Small intestine (tissue), 7 donors: ENCODE results near the gene SMIM43. TPM values are rescaled to one million over a fixed set of nuclear protein-coding genes. Genes with fewer than 3 reads are reported as not detected.

Source experiments
- DNase-seq, 2 donors: peaks; one replicate each; pipeline versions ENCODE4 v3.0.0 to v3.0.0-alpha.2; 2013
- FAIRE-seq: peaks from 2 replicates; lab custom pipeline; 2012; peaks lifted over from hg19 to GRCh38; lab: Jason Lieb, UNC
- H3K27ac ChIP-seq, 3 donors: one replicate each; pipeline ENCODE4 v1.5.1; 2013; ENCODE audit warnings: low read length in 2 of 3, mild to moderate bottlenecking in 2 of 3, control low read depth in 1 of 3, inconsistent platforms in 1 of 3, low read depth in 1 of 3, moderate library complexity in 1 of 3
- H3K27me3 ChIP-seq, 3 donors: one replicate each; pipeline ENCODE4 v1.6.1; 2013; ENCODE audit warnings: low read length in 3 of 3, inconsistent platforms in 1 of 3; ENCODE audit not compliant: control insufficient read depth in 3 of 3, insufficient read depth in 3 of 3
- H3K36me3 ChIP-seq, 3 donors: one replicate each; pipeline ENCODE4 v1.6.1; 2013; ENCODE audit warnings: low read length in 3 of 3, inconsistent platforms in 1 of 3, low read depth in 1 of 3, mild to moderate bottlenecking in 1 of 3, moderate library complexity in 1 of 3; ENCODE audit not compliant: control insufficient read depth in 3 of 3, insufficient read depth in 2 of 3
- H3K4me1 ChIP-seq, 3 donors: one replicate each; pipeline ENCODE4 v1.6.1; 2013; ENCODE audit warnings: low read length in 2 of 3, inconsistent platforms in 1 of 3, low read depth in 1 of 3, mild to moderate bottlenecking in 1 of 3, moderate library complexity in 1 of 3; ENCODE audit not compliant: control insufficient read depth in 3 of 3, insufficient read depth in 2 of 3
- H3K4me3 ChIP-seq, 3 donors: one replicate each; pipeline ENCODE4 v1.5.1; 2013; ENCODE audit warnings: low read length in 3 of 3, control low read depth in 1 of 3, inconsistent platforms in 1 of 3, low read depth in 1 of 3, mild to moderate bottlenecking in 1 of 3, moderate library complexity in 1 of 3
- H3K9me3 ChIP-seq, 2 donors: one replicate each; pipeline ENCODE4 v1.6.1; 2013; ENCODE audit warnings: low read depth in 1 of 2, low read length in 1 of 2; ENCODE audit not compliant: control insufficient read depth in 2 of 2, insufficient read depth in 1 of 2
- WGBS, 3 donors: extraction: QIAGEN DNeasy Blood & Tissue Kit; methylation state at CpG; one replicate each; pipeline ENCODE4 v1.1.7; 2013; 5-methylcytosine and 5-hydroxymethylcytosine counted together
- polyA plus RNA-seq, 4 donors: library from polyadenylated mRNA; stranded (reverse) in 3 of 4; unstranded in 1 of 4; fragments of 200-250 nt in 3 of 4; fragments of 120-200 nt in 1 of 4; gene quantifications; one replicate each; pipeline versions ENCODE4 v1.2.1 to v1.2.3, GENCODE V29; 2013
- donor health status: healthy with polysubstance abuse.
- donor health status: control.
- donor health status: control.
- donor health status: Bipolar disorder and iron deficiency.
- donor health status: healthy.

Gene SMIM43
- polyA plus RNA-seq, 4 donors, result 0.13 to 0.19 TPM; not detected in 2

- Histone ChIP-seq H3K36me3 (no peaks in the 10 kb centered on the region), H3K4me3 (no peak overlapping the region), H3K9me3 (no peaks in the 10 kb centered on the region), H3K27me3 (peaks cover 0 to 3% (median 0%) of the 10 kb centered on the region in 3 donors), H3K4me1 (no peaks in the 10 kb centered on the region), H3K27ac (no peak overlapping the region)
- DNase-seq, result no peak
- WGBS, 3 donors, result 62 to 85% (median 84%) methylated on average over 8 of the region's 8 CpGs
- FAIRE-seq, result no peak
These were observed 14.1 kb upstream of the SMIM43 start for GRCh38 chr4:121778991-121779628.

GRCh38 chr4:121777625-121778024, 12.7 kb upstream of the SMIM43 start:
- DNase-seq (no peak), FAIRE-seq (no peak)
- Histone ChIP-seq H3K4me1 (no peaks in the 10 kb centered on the region), H3K27me3 (peaks cover 0 to 3% (median 0%) of the 10 kb centered on the region in 3 donors), H3K9me3 (no peaks in the 10 kb centered on the region), H3K27ac (no peak overlapping the region), H3K36me3 (no peaks in the 10 kb centered on the region), H3K4me3 (no peak overlapping the region)
- 39 to 58% (median 43%) methylated on average over 3 of the region's 3 CpGs for WGBS, 3 donors

- FAIRE-seq, result no peak
- H3K4me1 ChIP-seq, result no peaks in the 10 kb centered on the region
- H3K27ac ChIP-seq, result no peak overlapping the region
- no peak for DNase-seq
- H3K4me3 ChIP-seq, result no peak overlapping the region
- 74 to 80% (median 75%) methylated on average over 6 of the region's 6 CpGs for WGBS, 3 donors
- H3K27me3 ChIP-seq, result peaks cover 0 to 3% (median 0%) of the 10 kb centered on the region in 3 donors
- H3K36me3 ChIP-seq, result no peaks in the 10 kb centered on the region
- no peaks in the 10 kb centered on the region for H3K9me3 ChIP-seq
These were observed 11.8 kb upstream of the SMIM43 start for GRCh38 chr4:121776610-121777401.

- H3K4me1 ChIP-seq, result no peaks in the 10 kb centered on the region
- no peaks in the 10 kb centered on the region for H3K36me3 ChIP-seq
- H3K4me3 ChIP-seq, result no peak overlapping the region
- H3K9me3 ChIP-seq, result no peaks in the 10 kb centered on the region
- DNase-seq, result no peak
- no peak overlapping the region for H3K27ac ChIP-seq
- 77 to 93% (median 89%) methylated on average over 1 of the region's 1 CpG for WGBS, 3 donors
- H3K27me3 ChIP-seq, result peaks cover 0 to 15% (median 4%) of the 10 kb centered on the region in 3 donors
- FAIRE-seq, result no peak
These were observed 8.9 kb upstream of the SMIM43 start for GRCh38 chr4:121773883-121774282.

GRCh38 chr4:121771869-121772268, 6.9 kb upstream of the SMIM43 start:
- Histone ChIP-seq H3K27ac (no peak overlapping the region), H3K27me3 (peaks cover 0 to 22% (median 8%) of the 10 kb centered on the region in 3 donors), H3K4me1 (no peaks in the 10 kb centered on the region), H3K9me3 (no peaks in the 10 kb centered on the region), H3K4me3 (no peak overlapping the region), H3K36me3 (no peaks in the 10 kb centered on the region)
- 78 to 97% (median 95%) methylated on average over 1 of the region's 1 CpG for WGBS, 3 donors
- no peak for FAIRE-seq
- no peak for DNase-seq

- FAIRE-seq, result no peak
- no peak overlapping the region for H3K4me3 ChIP-seq
- peaks cover 0 to 46% (median 14%) of the 10 kb centered on the region in 3 donors for H3K27me3 ChIP-seq
- WGBS, 3 donors, result 76 to 96% (median 89%) methylated on average over 2 of the region's 2 CpGs
- no peaks in the 10 kb centered on the region for H3K9me3 ChIP-seq
- H3K4me1 ChIP-seq, result peaks cover 0 to 2% (median 0%) of the 10 kb centered on the region in 3 donors
- DNase-seq, result no peak
- no peaks in the 10 kb centered on the region for H3K36me3 ChIP-seq
- no peak overlapping the region for H3K27ac ChIP-seq
These were observed 4.4 kb upstream of the SMIM43 start for GRCh38 chr4:121769341-121769740.

- FAIRE-seq (no peak), DNase-seq (no peak)
- Histone ChIP-seq H3K4me3 (no peak overlapping the region), H3K4me1 (peaks cover 0 to 2% (median 0%) of the 10 kb centered on the region in 3 donors), H3K27ac (no peak overlapping the region), H3K27me3 (peaks cover 4 to 62% (median 21%) of the 10 kb centered on the region in 3 donors), H3K9me3 (no peaks in the 10 kb centered on the region), H3K36me3 (no peaks in the 10 kb centered on the region)
- 86 to 91% (median 88%) methylated on average over 4 of the region's 4 CpGs for WGBS, 3 donors
These were observed 2.2 kb upstream of the SMIM43 start for GRCh38 chr4:121767166-121767565.

- Histone ChIP-seq H3K4me1 (peaks cover 0 to 2% (median 0%) of the 10 kb centered on the region in 3 donors), H3K36me3 (no peaks in the 10 kb centered on the region), H3K4me3 (no peak overlapping the region), H3K27me3 (peaks cover 4 to 60% (median 18%) of the 10 kb centered on the region in 3 donors), H3K27ac (no peak overlapping the region), H3K9me3 (no peaks in the 10 kb centered on the region)
- 66 to 83% (median 76%) methylated on average over 9 of the region's 9 CpGs for WGBS, 3 donors
- FAIRE-seq (no peak), DNase-seq (no peak)
These were observed 1.1 kb upstream of the SMIM43 start for GRCh38 chr4:121765971-121766538.
